DOHH2 (cell line): ENCODE results near the gene LRRC41.

Experiments used
- H3F3A ChIP-seq: fragments of 200-600 bp; sonication (generic), shearing (Covaris generic); 2 replicates; pipeline ENCODE4 v1.6.0; 2016; ENCODE audit warnings: antibody characterized with exemption, mild to moderate bottlenecking; ENCODE audit not compliant: control insufficient read depth, insufficient read depth
- H3K27ac ChIP-seq: fragments of 200-600 bp; sonication (generic); 2 replicates; pipeline ENCODE4 v1.5.1; 2014; ENCODE audit warnings: low read depth, mild to moderate bottlenecking, low read length, moderate library complexity
- H3K27me3 ChIP-seq: fragments of 200-600 bp; sonication (generic); 2 replicates; pipeline ENCODE4 v1.6.1; 2014; ENCODE audit warnings: mild to moderate bottlenecking, low read length, mixed read lengths; ENCODE audit not compliant: control insufficient read depth
- H3K36me3 ChIP-seq: fragments of 200-600 bp; sonication (generic); 2 replicates; pipeline ENCODE4 v1.6.1; 2014; ENCODE audit warnings: mild to moderate bottlenecking, low read length, moderate library complexity, mixed read lengths; ENCODE audit not compliant: control insufficient read depth
- H3K4me1 ChIP-seq: fragments of 200-600 bp; sonication (generic); 2 replicates; pipeline ENCODE4 v1.6.1; 2014; ENCODE audit warnings: mild to moderate bottlenecking, low read length, mixed read lengths; ENCODE audit not compliant: control insufficient read depth
- H3K4me2 ChIP-seq: fragments of 200-600 bp; sonication (generic); 2 replicates; pipeline ENCODE4 v1.6.0; 2014; ENCODE audit warnings: mild to moderate bottlenecking, low read length, moderate library complexity
- H3K4me3 ChIP-seq: fragments of 200-600 bp; sonication (generic); 2 replicates; pipeline ENCODE4 v1.5.1; 2014; ENCODE audit warnings: mild to moderate bottlenecking, low read length, mixed read lengths
- H3K79me2 ChIP-seq: fragments of 200-600 bp; sonication (generic); 2 replicates; pipeline ENCODE4 v1.6.1; 2014; ENCODE audit warnings: mild to moderate bottlenecking, low read length, mixed read lengths; ENCODE audit not compliant: control insufficient read depth
- H3K9me2 ChIP-seq: fragments of 200-600 bp; sonication (generic); replicated peaks from 2 replicates; pipeline ENCODE4 v1.6.1; 2014; ENCODE audit warnings: mild to moderate bottlenecking, low read length, mixed read lengths; ENCODE audit not compliant: control insufficient read depth
- H3K9me3 ChIP-seq: fragments of 200-600 bp; sonication (generic); 2 replicates; pipeline ENCODE4 v1.6.1; 2014; ENCODE audit warnings: antibody characterized with exemption, low read length, mixed read lengths; ENCODE audit not compliant: control insufficient read depth, insufficient read depth
- H4K20me1 ChIP-seq: fragments of 200-600 bp; sonication (generic); 2 replicates; pipeline ENCODE4 v1.6.0; 2014; ENCODE audit warnings: low read depth, mild to moderate bottlenecking, antibody characterized with exemption, low read length, moderate library complexity; ENCODE audit not compliant: control insufficient read depth, insufficient read depth
- CTCF ChIP-seq: fragments of 200-600 bp; sonication (generic); IDR thresholded peaks from one replicate; pipeline ENCODE4 v1.5.1; 2014; ENCODE audit warnings: antibody characterized with exemption, mild to moderate bottlenecking, low read depth, low read length; ENCODE audit not compliant: poor library complexity, severe bottlenecking
- EZH2phosphoT487 ChIP-seq: fragments of 200-600 bp; sonication (generic); IDR thresholded peaks from 2 replicates; pipeline ENCODE4 v1.6.1; 2017; ENCODE audit warnings: borderline replicate concordance, mild to moderate bottlenecking, antibody characterized with exemption, low read length, moderate library complexity, mixed read lengths

Gene LRRC41

GRCh38 chr1:46280092-46280491 lies 23.3 kb downstream of the LRRC41 start:
- TF ChIP-seq CTCF (no peak), EZH2phosphoT487 (no peak)
- Histone ChIP-seq H3K9me3 (no peaks in the 10 kb centered on the region), H3K4me1 (peaks cover 10% of the 10 kb centered on the region), H3K79me2 (no peaks in the 10 kb centered on the region), H3K27ac (no peak overlapping the region), H3K27me3 (no peaks in the 10 kb centered on the region), H3K4me3 (no peak overlapping the region), H3F3A (peaks cover 9% of the 10 kb centered on the region), H3K36me3 (peaks cover 90% of the 10 kb centered on the region), H3K4me2 (no peak overlapping the region), H3K9me2 (no peaks in the 10 kb centered on the region), H4K20me1 (no peaks in the 10 kb centered on the region)

GRCh38 chr1:46278807-46279206 lies 24.6 kb downstream of the LRRC41 start:
- Histone ChIP-seq H3K4me1 (no peaks in the 10 kb centered on the region), H4K20me1 (no peaks in the 10 kb centered on the region), H3K27ac (no peak overlapping the region), H3K36me3 (peaks cover 90% of the 10 kb centered on the region), H3K27me3 (no peaks in the 10 kb centered on the region), H3K9me3 (no peaks in the 10 kb centered on the region), H3K4me3 (no peak overlapping the region), H3K4me2 (no peak overlapping the region), H3K9me2 (no peaks in the 10 kb centered on the region), H3K79me2 (no peaks in the 10 kb centered on the region), H3F3A (peaks cover 3% of the 10 kb centered on the region; the same call in 1 of the 2 replicates)
- TF ChIP-seq CTCF (no peak), EZH2phosphoT487 (no peak)

GRCh38 chr1:46277658-46278373 lies 25.6 kb downstream of the LRRC41 start:
- no peak overlapping the region for H3K27ac ChIP-seq
- H3K9me2 ChIP-seq, result no peaks in the 10 kb centered on the region
- 0 out of 2 replicates have a peak, but pooled peaks cover under 1% of the 10 kb centered on the region for H3F3A ChIP-seq
- H3K27me3 ChIP-seq, result no peaks in the 10 kb centered on the region
- no peaks in the 10 kb centered on the region; the same call in 1 of the 2 replicates for H4K20me1 ChIP-seq
- no peaks in the 10 kb centered on the region for H3K79me2 ChIP-seq
- no peaks in the 10 kb centered on the region for H3K4me1 ChIP-seq
- no peak overlapping the region for H3K4me2 ChIP-seq
- H3K9me3 ChIP-seq, result no peaks in the 10 kb centered on the region
- H3K4me3 ChIP-seq, result no peak overlapping the region
- peaks cover 96% of the 10 kb centered on the region for H3K36me3 ChIP-seq
- no peak for TF ChIP-seq CTCF
- TF ChIP-seq EZH2phosphoT487, result no peak
